ENCODE measurements around the gene ULBP1. TPM values are rescaled to one million over a fixed set of nuclear protein-coding genes. Genes with fewer than 3 reads are reported as not detected.
A peak's percentile ranks its signal among the peaks of the same experiment; 100 is the strongest.

ULBP1 gene, protein sequence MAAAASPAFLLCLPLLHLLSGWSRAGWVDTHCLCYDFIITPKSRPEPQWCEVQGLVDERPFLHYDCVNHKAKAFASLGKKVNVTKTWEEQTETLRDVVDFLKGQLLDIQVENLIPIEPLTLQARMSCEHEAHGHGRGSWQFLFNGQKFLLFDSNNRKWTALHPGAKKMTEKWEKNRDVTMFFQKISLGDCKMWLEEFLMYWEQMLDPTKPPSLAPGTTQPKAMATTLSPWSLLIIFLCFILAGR
- total RNA-seq (2013) = 0.02 TPM
- under 1 TPM; 0.06 to 0.79 (median 0.09) TPM for polyA plus RNA-seq
- polyA minus RNA-seq = 0.14 TPM in 1 of 2 replicates, not detected in the other
- 0.98 to 3.4 (median 2.3) reads per million in 11 experiments for total RNA-seq

DNA sequence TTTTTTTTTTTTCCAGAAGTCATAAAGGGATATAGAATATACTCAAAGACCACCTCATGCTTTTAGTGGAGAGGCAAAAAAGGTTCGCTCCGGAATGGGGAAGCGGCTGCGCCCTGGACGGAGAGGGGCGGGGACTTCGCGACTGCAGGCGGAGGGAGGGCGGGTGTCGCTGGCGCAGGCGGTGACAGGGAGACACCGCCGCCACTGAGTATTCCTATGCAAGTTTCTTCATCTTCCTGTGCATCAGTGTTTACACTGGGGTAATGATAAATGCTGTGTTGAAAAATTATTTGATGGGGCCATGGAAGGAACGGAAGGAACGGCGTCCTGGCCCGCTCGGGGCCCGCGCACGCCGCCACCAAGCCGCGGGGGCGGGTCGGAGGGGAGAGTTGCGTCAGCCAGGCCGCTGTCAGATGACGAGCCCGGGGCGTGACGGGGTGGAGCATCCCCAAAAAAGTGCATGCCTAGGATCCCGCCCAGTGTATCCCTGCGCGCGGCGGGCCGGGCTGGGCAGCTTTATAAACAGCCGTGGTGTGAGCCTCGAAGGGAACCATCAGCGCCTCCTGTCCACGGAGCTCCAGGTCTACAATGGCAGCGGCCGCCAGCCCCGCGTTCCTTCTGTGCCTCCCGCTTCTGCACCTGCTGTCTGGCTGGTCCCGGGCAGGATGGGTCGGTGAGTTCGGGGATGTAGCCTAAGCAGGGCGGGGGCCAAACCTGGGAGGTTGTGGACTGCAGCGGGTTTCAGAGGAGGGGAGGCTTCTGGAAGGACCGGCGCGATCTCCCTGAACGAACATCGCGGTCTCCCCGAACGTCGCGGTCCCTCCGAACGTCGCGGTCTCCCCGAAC, at the start of gene ULBP1:
Gene ULBP1 (plus strand): TSS at position 482 of the 846 bp plus-strand sequence. CDS start 107 bp downstream, at position 589.
- Histone ChIP-seq H3K4me3 (replicated peaks in 1 of 3; ENCODE audit: low read depth in 2 of 3, low read length in 3 of 3) (peak within 1 kb of the TSS; percentile 16 to 77 (median 50)), H4K20me1 (ENCODE audit: insufficient read depth, low read length) (peaks cover 3% of the 10 kb centered on the region), H3K4me2 (replicated peaks; ENCODE audit: extremely low read depth, low read length, poor library complexity, severe bottlenecking) (peak within 1 kb of the TSS; percentile 71), H3K27me3 (ENCODE audit: control insufficient read depth in 2 of 2, insufficient read depth in 2 of 2, low read length in 2 of 2) (peaks cover 20 to 91% of the 10 kb centered on the region in 2 donors), H3K79me2 (ENCODE audit: insufficient read depth, low read length) (no peaks in the 10 kb centered on the region), H2AFZ (ENCODE audit: insufficient read depth, low read depth, low read length, poor library complexity, severe bottlenecking) (peak within 1 kb of the TSS; percentile 80), H3K4me1 (ENCODE audit: control insufficient read depth in 1 of 2, insufficient read depth in 2 of 2, low read length in 2 of 2) (peaks cover 24 to 25% of the 10 kb centered on the region in 2 donors), H3K9me3 (replicated peaks in 1 of 2; ENCODE audit: control insufficient read depth in 1 of 2, insufficient read depth in 1 of 2, low read length in 2 of 2) (peaks cover 12 to 15% of the 10 kb centered on the region in 2 donors), H3K9ac (ENCODE audit: insufficient read depth, low read length, poor library complexity, severe bottlenecking) (peak within 1 kb of the TSS; percentile 60), H3K36me3 (replicated peaks in 1 of 2; ENCODE audit: control insufficient read depth in 1 of 2, insufficient read depth in 2 of 2, low read length in 2 of 2) (no peaks in the 10 kb centered on the region), H3K27ac (ENCODE audit: low read depth in 1 of 2, low read length in 2 of 2) (peak within 1 kb of the TSS in 1 of 2 donors; percentile 47)
- 1% methylated on average over 69 of the region's 69 CpGs for WGBS (ENCODE audit: insufficient coverage)
- peaks cover 64 to 97% (median 85%) of the 10 kb centered on the region in 3 donors for H3K27me3 Mint-ChIP-seq (ENCODE audit: low read depth in 3 of 3)
- intact Hi-C loops (cut with micrococcal nuclease) = no loop called here
- TF ChIP-seq, protein P1, sequence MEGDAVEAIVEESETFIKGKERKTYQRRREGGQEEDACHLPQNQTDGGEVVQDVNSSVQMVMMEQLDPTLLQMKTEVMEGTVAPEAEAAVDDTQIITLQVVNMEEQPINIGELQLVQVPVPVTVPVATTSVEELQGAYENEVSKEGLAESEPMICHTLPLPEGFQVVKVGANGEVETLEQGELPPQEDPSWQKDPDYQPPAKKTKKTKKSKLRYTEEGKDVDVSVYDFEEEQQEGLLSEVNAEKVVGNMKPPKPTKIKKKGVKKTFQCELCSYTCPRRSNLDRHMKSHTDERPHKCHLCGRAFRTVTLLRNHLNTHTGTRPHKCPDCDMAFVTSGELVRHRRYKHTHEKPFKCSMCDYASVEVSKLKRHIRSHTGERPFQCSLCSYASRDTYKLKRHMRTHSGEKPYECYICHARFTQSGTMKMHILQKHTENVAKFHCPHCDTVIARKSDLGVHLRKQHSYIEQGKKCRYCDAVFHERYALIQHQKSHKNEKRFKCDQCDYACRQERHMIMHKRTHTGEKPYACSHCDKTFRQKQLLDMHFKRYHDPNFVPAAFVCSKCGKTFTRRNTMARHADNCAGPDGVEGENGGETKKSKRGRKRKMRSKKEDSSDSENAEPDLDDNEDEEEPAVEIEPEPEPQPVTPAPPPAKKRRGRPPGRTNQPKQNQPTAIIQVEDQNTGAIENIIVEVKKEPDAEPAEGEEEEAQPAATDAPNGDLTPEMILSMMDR (IDR thresholded peaks at IDR 0.05) = no peak
- H3K36me3 Mint-ChIP-seq = peaks cover 12 to 14% of the 10 kb centered on the region in 2 donors
- H3K4me3 Mint-ChIP-seq = peak within 1 kb of the TSS; percentile 87 to 96
- peaks cover 24% of the 10 kb centered on the region for H3K4me1 Mint-ChIP-seq
- H3K9me3 Mint-ChIP-seq = peaks cover 5 to 28% (median 22%) of the 10 kb centered on the region in 7 donors
- DNase-seq = peak; percentile 78 to 92 (median 83)
- H3K27ac Mint-ChIP-seq = peak within 1 kb of the TSS; percentile 43 to 93 (median 84)
